WTC11 (cell line): ENCODE results near the gene BRPF1. TPM values are rescaled to one million over a fixed set of nuclear protein-coding genes. Genes with fewer than 3 reads are reported as not detected.

ENCODE experiments used
- ATAC-seq: fragments of 200-7000 bp; cut with Tn5 transposase; 2 replicates; pipeline ENCODE4 v1.10.0; 2021; ENCODE audit warnings: mild to moderate bottlenecking, moderate library complexity
- CTCF ChIA-PET: fragments of 300-600 bp; sonication (Branson Sonifier 250); formaldehyde crosslinking; loops from one replicate; lab custom pipeline; 2021; ENCODE audit warnings: antibody characterized with exemption; lab: Charles Lee
- POLR2A ChIA-PET: fragments of 350-600 bp; sonication (Branson Sonifier 250); formaldehyde crosslinking; loops from one replicate; lab custom pipeline; 2021; ENCODE audit warnings: antibody characterized with exemption; lab: Charles Lee
- DNase-seq: peaks from one replicate; pipeline ENCODE4 v3.0.0; 2021; ENCODE audit warnings: low spot score
- H3K27ac Mint-ChIP-seq: 2 replicates; pipeline ENCODE4 v1.8.0; 2021; ENCODE audit warnings: mixed read lengths
- H3K27me3 Mint-ChIP-seq: 2 replicates; pipeline ENCODE4 v1.8.0; 2021; ENCODE audit warnings: low read depth, mild to moderate bottlenecking, moderate library complexity, mixed read lengths
- H3K36me3 Mint-ChIP-seq: 2 replicates; pipeline ENCODE4 v1.8.0; 2021; ENCODE audit warnings: mixed read lengths
- H3K4me1 Mint-ChIP-seq: 2 replicates; pipeline ENCODE4 v1.8.0; 2022; ENCODE audit warnings: mixed read lengths
- H3K4me3 Mint-ChIP-seq: 2 replicates; pipeline ENCODE4 v1.8.0; 2021; ENCODE audit warnings: mild to moderate bottlenecking, moderate library complexity, mixed read lengths
- H3K9me3 Mint-ChIP-seq: 2 replicates; pipeline ENCODE4 v1.8.0; 2021; ENCODE audit warnings: mixed read lengths
- ATF6 ChIP-seq: sonication (generic); formaldehyde crosslinking; IDR thresholded peaks from 2 replicates; pipeline ENCODE4 v1.8.1; 2023; ENCODE audit warnings: mild to moderate bottlenecking, missing genetic modification reagents
- ELF4 ChIP-seq: sonication (generic); formaldehyde crosslinking; IDR thresholded peaks from 2 replicates; pipeline ENCODE4 v1.8.1; 2022; ENCODE audit warnings: low read depth, mild to moderate bottlenecking, moderate library complexity, missing genetic modification reagents
- MXD4 ChIP-seq: fragments of 250-450 bp; sonication (Bioruptor Pico); IDR thresholded peaks from 2 replicates; pipeline ENCODE4 v1.8.0; 2021; ENCODE audit warnings: mild to moderate bottlenecking, moderate library complexity, borderline replicate concordance
- NFE2L1 ChIP-seq: sonication (generic); formaldehyde crosslinking; IDR thresholded peaks from 2 replicates; pipeline ENCODE4 v1.8.1; 2023; ENCODE audit warnings: missing genetic modification reagents
- PREB ChIP-seq: sonication (generic); formaldehyde crosslinking; IDR thresholded peaks from 2 replicates; pipeline ENCODE4 v1.8.1; 2022; ENCODE audit warnings: mild to moderate bottlenecking, missing genetic modification reagents, moderate library complexity, borderline replicate concordance
- ZBTB21 ChIP-seq: sonication (generic); formaldehyde crosslinking; IDR thresholded peaks from 2 replicates; pipeline ENCODE4 v1.8.1; 2023; ENCODE audit warnings: mild to moderate bottlenecking, missing genetic modification reagents, borderline replicate concordance
- ZNF281 ChIP-seq: sonication (generic); formaldehyde crosslinking; IDR thresholded peaks from 2 replicates; pipeline ENCODE4 v1.8.0; 2023; ENCODE audit warnings: mild to moderate bottlenecking, missing genetic modification reagents
- total RNA-seq: library from RNA; stranded (reverse); gene quantifications from 3 replicates; pipeline ENCODE4 v1.2.3, GENCODE V29; 2021
- TF ChIP-seq, protein P1 (sequence below): fragments of 250-450 bp; sonication (Bioruptor Pico); IDR thresholded peaks from 2 replicates; pipeline ENCODE4 v1.9.0; 2021; ENCODE audit warnings: mild to moderate bottlenecking, borderline replicate concordance
- TF ChIP-seq, protein P2 (sequence below): sonication (generic); formaldehyde crosslinking; IDR thresholded peaks from 2 replicates; pipeline ENCODE4 v1.8.0; 2022; ENCODE audit warnings: missing genetic modification reagents
- TF ChIP-seq, protein P3 (sequence below): fragments of 250-450 bp; sonication (Bioruptor Pico); IDR thresholded peaks from 2 replicates; pipeline ENCODE4 v2.1.2; 2022; ENCODE audit warnings: mild to moderate bottlenecking, moderate library complexity
- TF ChIP-seq, protein P4 (sequence below): sonication (generic); formaldehyde crosslinking; IDR thresholded peaks from 2 replicates; pipeline ENCODE4 v1.8.1; 2022; ENCODE audit warnings: low read depth, mild to moderate bottlenecking, moderate library complexity, missing genetic modification reagents, borderline replicate concordance
- TF ChIP-seq, protein P5 (sequence below): sonication (generic); formaldehyde crosslinking; IDR thresholded peaks from 2 replicates; pipeline ENCODE4 v1.8.1; 2023; ENCODE audit warnings: mild to moderate bottlenecking, missing genetic modification reagents, moderate library complexity
- TF ChIP-seq, protein P6 (sequence below): sonication (generic); formaldehyde crosslinking; IDR thresholded peaks from 2 replicates; pipeline ENCODE4 v1.8.1; 2023; ENCODE audit warnings: mild to moderate bottlenecking, moderate library complexity, missing genetic modification reagents

BRPF1 gene
- total RNA-seq, 1 experiment from 2014 or later = 22.8 TPM

DNA sequence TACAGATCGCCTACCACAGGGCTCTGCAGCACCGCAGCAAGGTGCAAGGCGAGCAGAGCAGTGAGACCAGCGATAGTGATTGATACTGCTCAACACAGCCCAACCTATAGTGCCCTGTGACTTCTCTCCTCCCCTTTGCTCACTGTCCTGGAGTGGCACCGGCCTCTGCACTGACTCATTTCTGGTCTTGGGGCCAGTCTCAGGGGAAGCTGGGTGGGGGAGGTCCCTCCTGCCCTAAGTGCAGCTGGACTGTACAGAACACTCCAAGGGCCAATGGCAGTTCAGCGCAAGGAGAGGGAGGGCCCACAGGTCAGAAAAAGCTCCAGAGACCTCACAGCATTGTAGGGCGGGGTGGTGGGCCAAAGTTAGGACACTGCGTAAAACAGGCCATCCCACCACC is 15.7 kb downstream of the BRPF1 start:
- Mint-ChIP-seq H3K9me3 (no peaks in the 10 kb centered on the region), H3K36me3 (peaks cover 55% of the 10 kb centered on the region), H3K4me3 (no peak overlapping the region), H3K27ac (no peak overlapping the region), H3K4me1 (peaks cover 11% of the 10 kb centered on the region), H3K27me3 (no peaks in the 10 kb centered on the region)
- TF ChIP-seq ZNF281 (CRISPR knock-in tag) = no peak
- TF ChIP-seq ELF4 (CRISPR knock-in tag) = no peak
- TF ChIP-seq, protein P1, sequence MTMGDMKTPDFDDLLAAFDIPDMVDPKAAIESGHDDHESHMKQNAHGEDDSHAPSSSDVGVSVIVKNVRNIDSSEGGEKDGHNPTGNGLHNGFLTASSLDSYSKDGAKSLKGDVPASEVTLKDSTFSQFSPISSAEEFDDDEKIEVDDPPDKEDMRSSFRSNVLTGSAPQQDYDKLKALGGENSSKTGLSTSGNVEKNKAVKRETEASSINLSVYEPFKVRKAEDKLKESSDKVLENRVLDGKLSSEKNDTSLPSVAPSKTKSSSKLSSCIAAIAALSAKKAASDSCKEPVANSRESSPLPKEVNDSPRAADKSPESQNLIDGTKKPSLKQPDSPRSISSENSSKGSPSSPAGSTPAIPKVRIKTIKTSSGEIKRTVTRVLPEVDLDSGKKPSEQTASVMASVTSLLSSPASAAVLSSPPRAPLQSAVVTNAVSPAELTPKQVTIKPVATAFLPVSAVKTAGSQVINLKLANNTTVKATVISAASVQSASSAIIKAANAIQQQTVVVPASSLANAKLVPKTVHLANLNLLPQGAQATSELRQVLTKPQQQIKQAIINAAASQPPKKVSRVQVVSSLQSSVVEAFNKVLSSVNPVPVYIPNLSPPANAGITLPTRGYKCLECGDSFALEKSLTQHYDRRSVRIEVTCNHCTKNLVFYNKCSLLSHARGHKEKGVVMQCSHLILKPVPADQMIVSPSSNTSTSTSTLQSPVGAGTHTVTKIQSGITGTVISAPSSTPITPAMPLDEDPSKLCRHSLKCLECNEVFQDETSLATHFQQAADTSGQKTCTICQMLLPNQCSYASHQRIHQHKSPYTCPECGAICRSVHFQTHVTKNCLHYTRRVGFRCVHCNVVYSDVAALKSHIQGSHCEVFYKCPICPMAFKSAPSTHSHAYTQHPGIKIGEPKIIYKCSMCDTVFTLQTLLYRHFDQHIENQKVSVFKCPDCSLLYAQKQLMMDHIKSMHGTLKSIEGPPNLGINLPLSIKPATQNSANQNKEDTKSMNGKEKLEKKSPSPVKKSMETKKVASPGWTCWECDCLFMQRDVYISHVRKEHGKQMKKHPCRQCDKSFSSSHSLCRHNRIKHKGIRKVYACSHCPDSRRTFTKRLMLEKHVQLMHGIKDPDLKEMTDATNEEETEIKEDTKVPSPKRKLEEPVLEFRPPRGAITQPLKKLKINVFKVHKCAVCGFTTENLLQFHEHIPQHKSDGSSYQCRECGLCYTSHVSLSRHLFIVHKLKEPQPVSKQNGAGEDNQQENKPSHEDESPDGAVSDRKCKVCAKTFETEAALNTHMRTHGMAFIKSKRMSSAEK (CRISPR knock-in tag) = no peak
- TF ChIP-seq, protein P2, sequence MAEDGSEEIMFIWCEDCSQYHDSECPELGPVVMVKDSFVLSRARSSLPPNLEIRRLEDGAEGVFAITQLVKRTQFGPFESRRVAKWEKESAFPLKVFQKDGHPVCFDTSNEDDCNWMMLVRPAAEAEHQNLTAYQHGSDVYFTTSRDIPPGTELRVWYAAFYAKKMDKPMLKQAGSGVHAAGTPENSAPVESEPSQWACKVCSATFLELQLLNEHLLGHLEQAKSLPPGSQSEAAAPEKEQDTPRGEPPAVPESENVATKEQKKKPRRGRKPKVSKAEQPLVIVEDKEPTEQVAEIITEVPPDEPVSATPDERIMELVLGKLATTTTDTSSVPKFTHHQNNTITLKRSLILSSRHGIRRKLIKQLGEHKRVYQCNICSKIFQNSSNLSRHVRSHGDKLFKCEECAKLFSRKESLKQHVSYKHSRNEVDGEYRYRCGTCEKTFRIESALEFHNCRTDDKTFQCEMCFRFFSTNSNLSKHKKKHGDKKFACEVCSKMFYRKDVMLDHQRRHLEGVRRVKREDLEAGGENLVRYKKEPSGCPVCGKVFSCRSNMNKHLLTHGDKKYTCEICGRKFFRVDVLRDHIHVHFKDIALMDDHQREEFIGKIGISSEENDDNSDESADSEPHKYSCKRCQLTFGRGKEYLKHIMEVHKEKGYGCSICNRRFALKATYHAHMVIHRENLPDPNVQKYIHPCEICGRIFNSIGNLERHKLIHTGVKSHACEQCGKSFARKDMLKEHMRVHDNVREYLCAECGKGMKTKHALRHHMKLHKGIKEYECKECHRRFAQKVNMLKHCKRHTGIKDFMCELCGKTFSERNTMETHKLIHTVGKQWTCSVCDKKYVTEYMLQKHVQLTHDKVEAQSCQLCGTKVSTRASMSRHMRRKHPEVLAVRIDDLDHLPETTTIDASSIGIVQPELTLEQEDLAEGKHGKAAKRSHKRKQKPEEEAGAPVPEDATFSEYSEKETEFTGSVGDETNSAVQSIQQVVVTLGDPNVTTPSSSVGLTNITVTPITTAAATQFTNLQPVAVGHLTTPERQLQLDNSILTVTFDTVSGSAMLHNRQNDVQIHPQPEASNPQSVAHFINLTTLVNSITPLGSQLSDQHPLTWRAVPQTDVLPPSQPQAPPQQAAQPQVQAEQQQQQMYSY (CRISPR knock-in tag) = no peak
- TF ChIP-seq PREB = no peak
- ATAC-seq = no peak
- POLR2A ChIA-PET = no interaction called here
- CTCF ChIA-PET = no interaction called here
- DNase-seq = no peak

DNA sequence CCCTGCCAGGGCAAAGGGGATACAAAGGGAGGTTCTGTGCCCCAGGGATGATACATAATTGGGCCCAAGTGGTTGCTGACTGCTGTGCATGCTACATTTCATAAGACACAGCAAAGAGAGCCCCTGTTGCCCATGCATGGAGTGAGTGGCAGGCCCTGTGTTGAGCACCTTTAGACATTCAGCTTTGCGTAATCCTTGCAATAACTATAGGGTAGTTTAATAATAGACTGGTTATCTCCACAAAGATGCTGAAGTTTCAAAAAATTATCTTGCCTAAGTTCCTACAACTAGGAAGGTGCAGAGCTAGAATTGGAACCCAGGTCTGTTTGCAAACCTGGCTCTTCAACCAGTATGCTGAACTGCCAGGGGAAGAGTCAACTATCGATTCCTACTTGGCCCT is 16.5 kb downstream of the BRPF1 start:
- H3K4me1 Mint-ChIP-seq = peaks cover 11% of the 10 kb centered on the region
- no peaks in the 10 kb centered on the region for H3K27me3 Mint-ChIP-seq
- POLR2A ChIA-PET = interaction anchor here (2.1 kb wide), 1 partner anchor 16 kb away, joined by 14 read pairs; the partner anchor contains the start of gene BRPF1
- H3K9me3 Mint-ChIP-seq = no peaks in the 10 kb centered on the region
- CTCF ChIA-PET = interaction anchor here (1.1 to 2.7 kb wide), 2 partner anchors 21 to 45 kb away, joined by 3 to 21 read pairs; partner anchors contain the start of gene ARPC4
- H3K27ac Mint-ChIP-seq = no peak overlapping the region
- no peak overlapping the region for H3K4me3 Mint-ChIP-seq
- ATAC-seq (no peak), DNase-seq (no peak)
- H3K36me3 Mint-ChIP-seq = peaks cover 55% of the 10 kb centered on the region
- no peak for TF ChIP-seq ELF4 (CRISPR knock-in tag)
- no peak for TF ChIP-seq NFE2L1 (CRISPR knock-in tag)
- no peak for TF ChIP-seq ZBTB21 (CRISPR knock-in tag)
- TF ChIP-seq, protein P3, sequence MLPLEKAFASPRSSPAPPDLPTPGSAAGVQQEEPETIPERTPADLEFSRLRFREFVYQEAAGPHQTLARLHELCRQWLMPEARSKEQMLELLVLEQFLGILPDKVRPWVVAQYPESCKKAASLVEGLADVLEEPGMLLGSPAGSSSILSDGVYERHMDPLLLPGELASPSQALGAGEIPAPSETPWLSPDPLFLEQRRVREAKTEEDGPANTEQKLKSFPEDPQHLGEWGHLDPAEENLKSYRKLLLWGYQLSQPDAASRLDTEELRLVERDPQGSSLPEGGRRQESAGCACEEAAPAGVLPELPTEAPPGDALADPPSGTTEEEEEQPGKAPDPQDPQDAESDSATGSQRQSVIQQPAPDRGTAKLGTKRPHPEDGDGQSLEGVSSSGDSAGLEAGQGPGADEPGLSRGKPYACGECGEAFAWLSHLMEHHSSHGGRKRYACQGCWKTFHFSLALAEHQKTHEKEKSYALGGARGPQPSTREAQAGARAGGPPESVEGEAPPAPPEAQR (CRISPR knock-in tag) = no peak
- no peak for TF ChIP-seq ATF6 (CRISPR knock-in tag)
- no peak for TF ChIP-seq MXD4 (CRISPR knock-in tag)
- TF ChIP-seq, protein P4, sequence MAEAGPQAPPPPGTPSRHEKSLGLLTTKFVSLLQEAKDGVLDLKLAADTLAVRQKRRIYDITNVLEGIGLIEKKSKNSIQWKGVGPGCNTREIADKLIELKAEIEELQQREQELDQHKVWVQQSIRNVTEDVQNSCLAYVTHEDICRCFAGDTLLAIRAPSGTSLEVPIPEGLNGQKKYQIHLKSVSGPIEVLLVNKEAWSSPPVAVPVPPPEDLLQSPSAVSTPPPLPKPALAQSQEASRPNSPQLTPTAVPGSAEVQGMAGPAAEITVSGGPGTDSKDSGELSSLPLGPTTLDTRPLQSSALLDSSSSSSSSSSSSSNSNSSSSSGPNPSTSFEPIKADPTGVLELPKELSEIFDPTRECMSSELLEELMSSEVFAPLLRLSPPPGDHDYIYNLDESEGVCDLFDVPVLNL (CRISPR knock-in tag) = no peak
- TF ChIP-seq, protein P5, sequence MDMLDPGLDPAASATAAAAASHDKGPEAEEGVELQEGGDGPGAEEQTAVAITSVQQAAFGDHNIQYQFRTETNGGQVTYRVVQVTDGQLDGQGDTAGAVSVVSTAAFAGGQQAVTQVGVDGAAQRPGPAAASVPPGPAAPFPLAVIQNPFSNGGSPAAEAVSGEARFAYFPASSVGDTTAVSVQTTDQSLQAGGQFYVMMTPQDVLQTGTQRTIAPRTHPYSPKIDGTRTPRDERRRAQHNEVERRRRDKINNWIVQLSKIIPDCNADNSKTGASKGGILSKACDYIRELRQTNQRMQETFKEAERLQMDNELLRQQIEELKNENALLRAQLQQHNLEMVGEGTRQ (CRISPR knock-in tag) = no peak
- TF ChIP-seq, protein P6, sequence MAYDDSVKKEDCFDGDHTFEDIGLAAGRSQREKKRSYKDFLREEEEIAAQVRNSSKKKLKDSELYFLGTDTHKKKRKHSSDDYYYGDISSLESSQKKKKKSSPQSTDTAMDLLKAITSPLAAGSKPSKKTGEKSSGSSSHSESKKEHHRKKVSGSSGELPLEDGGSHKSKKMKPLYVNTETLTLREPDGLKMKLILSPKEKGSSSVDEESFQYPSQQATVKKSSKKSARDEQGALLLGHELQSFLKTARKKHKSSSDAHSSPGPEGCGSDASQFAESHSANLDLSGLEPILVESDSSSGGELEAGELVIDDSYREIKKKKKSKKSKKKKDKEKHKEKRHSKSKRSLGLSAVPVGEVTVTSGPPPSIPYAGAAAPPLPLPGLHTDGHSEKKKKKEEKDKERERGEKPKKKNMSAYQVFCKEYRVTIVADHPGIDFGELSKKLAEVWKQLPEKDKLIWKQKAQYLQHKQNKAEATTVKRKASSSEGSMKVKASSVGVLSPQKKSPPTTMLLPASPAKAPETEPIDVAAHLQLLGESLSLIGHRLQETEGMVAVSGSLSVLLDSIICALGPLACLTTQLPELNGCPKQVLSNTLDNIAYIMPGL (CRISPR knock-in tag) = no peak
